Epithelial cell of prostate (primary cell): Measurements from ENCODE around the gene MRPL20.

ENCODE experiments used
- DNase-seq: peaks from one replicate; pipeline ENCODE4 v3.0.0-alpha.2; 2011; ENCODE audit warnings: low read depth, low spot score
- H3K27ac ChIP-seq: fragments of 450-650 bp; 2 replicates; pipeline ENCODE4 v1.5.1; 2017; ENCODE audit warnings: mild to moderate bottlenecking

MRPL20 gene

DNA sequence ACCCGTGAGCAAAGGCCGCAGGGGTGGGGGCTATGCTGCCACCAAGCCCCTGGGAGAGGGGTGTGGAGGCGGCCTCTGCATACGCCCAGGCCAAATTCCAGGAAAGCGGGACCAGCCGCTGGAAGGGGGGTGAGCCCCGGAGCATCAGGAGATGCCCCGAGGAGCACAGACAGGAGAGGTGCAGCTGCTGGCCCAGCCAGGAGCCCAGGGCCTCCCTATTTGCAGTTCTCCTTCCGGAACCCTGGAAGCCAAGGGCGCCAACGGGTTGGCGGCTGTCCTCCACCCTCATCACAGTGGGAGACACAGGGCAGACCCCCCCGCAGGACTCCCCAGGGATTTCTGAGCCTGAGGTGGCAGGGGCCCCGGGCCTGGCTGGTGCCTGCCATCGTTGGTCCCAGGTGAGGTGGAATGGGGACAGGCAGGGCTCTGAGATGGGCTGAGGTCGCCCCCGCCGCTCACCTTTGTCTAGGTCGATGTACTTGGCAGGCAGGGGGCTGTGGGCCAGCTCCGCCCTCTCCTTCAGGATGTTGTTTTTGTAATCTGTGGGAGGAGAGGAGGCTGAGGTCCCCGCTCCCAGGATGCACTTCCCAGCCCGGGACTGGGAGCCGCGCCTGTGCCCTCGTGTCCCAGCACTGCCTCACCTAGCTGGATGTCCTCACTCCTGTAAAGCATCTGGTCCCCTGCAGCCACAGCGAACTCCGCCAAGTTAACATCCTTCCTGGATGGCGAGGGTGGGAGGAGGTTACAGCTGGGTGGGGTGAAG, 53.5 kb downstream of the MRPL20 start:
- no peak for DNase-seq
- no peak overlapping the region for H3K27ac ChIP-seq

DNA sequence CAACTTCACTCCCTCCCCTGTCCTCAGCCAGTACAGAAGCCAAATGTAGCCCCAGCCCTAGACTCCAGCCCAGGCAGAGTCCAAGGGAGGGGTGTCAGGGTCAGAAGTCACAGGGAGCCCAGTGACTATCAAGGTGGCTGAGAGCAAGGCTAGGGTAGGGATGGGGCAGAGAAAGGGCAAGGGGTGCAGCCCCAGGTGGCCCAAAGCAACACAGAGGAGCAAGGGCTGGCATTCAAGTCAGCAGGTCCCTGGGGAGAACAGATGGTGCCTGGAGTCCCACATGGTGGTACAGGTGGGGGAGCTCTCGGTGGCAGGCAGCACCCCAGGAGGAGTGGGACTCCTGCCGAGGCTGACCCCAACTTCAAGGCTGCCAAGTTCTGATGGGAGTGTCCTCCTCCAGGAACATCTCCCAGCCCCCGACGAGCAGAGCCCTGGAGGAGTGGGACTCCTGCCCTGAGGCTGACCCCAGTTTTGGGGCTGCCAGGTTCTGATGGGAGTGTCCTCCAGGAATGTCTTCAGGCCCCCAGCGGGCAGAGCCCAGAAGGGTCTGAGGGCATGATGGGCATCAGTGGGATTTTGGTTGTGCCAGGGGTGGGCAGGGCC, 54.2 kb downstream of the MRPL20 start:
- H3K27ac ChIP-seq = no peak overlapping the region
- DNase-seq = no peak
